Measurements from ENCODE around the gene MAPKBP1. TPM values are rescaled to one million over a fixed set of nuclear protein-coding genes. Genes with fewer than 3 reads are reported as not detected.

The MAPKBP1 gene
- total RNA-seq, 2 donors from 2014 or later = 30.6 to 53.2 TPM

DNA sequence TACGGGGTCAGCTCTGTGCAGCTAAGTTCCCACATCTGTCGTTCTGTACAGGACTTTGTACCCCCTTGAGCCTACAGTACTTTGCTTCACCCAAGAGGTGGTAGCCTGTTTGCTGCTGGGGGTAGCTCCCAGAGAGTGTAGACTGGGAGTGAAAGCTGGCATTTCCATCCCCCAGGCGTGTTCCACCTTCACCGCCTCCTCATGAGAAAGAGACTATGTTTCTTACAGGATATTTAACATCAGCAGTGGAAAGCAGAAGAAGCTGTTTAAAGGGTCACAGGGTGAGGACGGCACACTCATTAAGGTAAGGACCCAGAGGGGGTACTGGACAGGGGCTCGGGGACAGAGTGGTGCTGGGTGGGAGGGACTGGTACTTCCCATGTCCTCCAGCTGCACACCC lies 43.5 kb downstream of the MAPKBP1 start:
- no peak for DNase-seq (ENCODE audit: low spot score)
- no peak overlapping the region for H3K27ac Mint-ChIP-seq

DNA sequence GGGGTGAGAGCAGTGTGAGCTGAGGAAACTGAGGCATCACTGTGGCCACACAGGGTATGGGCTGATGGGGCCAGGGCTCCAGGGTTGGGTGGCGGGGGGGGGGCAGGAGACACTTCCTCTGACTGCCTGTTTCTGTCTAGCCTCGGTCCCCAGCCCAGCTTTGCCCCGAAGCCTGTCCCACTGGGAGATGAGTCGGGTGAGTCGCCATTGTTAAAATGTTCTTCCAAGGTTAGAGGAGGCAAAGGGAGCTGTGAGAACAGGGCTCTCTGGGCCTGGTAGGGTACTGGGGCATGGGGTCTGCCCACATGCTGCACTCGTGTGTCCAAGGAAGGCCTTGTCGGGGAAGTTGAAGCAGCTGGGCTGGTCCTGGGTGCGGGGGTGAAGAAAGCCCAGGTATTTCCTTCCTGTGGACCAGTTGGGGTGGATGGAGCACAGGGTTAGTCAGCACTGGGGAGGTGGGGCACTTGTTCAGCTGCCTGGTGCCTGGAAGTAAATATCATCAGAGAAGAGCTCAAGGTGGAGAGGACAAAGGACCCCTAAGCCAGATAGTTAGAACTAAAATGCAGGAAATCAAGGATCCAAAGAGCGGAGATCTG lies 45.3 kb downstream of the MAPKBP1 start:
- H3K4me1 Mint-ChIP-seq (ENCODE audit: low read depth in 2 of 2) = no peaks in the 10 kb centered on the region
- H3K36me3 Mint-ChIP-seq = peaks cover 5% of the 10 kb centered on the region
- no peak overlapping the region for H3K4me3 Mint-ChIP-seq
- no peak for ATAC-seq
- H3K9me3 Mint-ChIP-seq = no peaks in the 10 kb centered on the region
- no peak overlapping the region for H3K27ac Mint-ChIP-seq
- H3K27me3 Mint-ChIP-seq = no peaks in the 10 kb centered on the region
- no peak for DNase-seq (ENCODE audit: low spot score)

More for the DNA sequence above, 43.5 kb downstream of the MAPKBP1 start:
- peaks cover 5% of the 10 kb centered on the region for H3K36me3 Mint-ChIP-seq
- no peaks in the 10 kb centered on the region for H3K4me1 Mint-ChIP-seq (ENCODE audit: low read depth in 2 of 2)
- no peak overlapping the region for H3K4me3 Mint-ChIP-seq
- no peaks in the 10 kb centered on the region for H3K9me3 Mint-ChIP-seq
- ATAC-seq = no peak
- H3K27me3 Mint-ChIP-seq = no peaks in the 10 kb centered on the region

DNA sequence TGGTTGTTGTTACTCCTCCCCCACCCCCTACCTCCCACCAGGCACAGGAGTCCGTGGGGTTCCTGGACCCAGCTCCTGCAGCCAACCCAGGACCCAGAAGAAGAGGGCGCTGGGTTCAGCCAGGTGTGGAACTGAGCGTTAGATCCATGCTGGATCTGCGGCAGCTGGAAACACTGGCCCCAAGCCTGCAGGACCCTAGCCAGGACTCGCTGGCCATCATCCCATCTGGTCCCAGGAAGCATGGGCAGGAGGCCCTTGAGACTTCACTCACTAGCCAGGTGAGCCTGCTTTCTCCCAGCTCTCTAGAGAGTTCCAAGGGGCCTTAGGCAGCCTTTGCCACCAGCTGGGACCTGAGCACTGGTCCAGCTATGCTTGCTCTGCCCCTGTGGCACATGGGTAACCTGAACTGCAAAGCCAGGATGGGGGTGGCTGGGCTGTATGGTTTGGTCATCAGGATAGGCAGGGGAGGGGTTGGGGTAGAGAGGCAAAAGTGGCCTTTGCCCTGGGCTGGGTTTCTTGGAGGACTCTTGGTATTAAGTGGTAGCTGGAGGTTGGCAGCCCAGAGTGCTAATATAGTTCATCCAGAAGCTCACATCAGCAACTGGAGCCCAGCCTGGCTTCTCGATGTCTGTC lies 46.6 kb downstream of the MAPKBP1 start:
- ATAC-seq (no peak), DNase-seq (ENCODE audit: low spot score) (no peak)
- H3K27ac Mint-ChIP-seq = no peak overlapping the region
- no peak overlapping the region for H3K4me3 Mint-ChIP-seq
- no peaks in the 10 kb centered on the region for H3K27me3 Mint-ChIP-seq
- H3K36me3 Mint-ChIP-seq = peaks cover 3% of the 10 kb centered on the region
- no peaks in the 10 kb centered on the region for H3K9me3 Mint-ChIP-seq
- H3K4me1 Mint-ChIP-seq (ENCODE audit: low read depth in 2 of 2) = no peaks in the 10 kb centered on the region

DNA sequence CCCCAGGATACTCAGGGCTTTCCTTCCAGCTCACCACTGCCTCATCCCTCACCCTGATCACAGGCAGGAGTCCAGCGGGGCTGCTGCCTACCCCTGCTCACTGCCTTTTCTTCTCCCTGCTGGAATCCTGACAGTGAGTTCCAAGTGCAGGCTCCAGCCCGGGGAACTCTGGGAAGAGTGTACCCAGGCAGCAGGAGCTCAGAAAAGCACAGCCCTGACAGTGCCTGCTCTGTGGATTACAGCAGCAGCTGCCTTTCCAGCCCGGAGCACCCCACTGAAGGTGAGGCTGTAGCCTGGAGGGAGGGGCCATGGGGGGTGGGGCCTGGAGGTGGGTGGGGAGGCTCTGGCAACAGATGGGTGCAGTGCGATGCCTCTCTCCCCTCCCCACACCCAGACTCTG lies 47.5 kb downstream of the MAPKBP1 start:
- Mint-ChIP-seq H3K9me3 (no peaks in the 10 kb centered on the region), H3K4me1 (ENCODE audit: low read depth in 2 of 2) (peaks cover 0 to 5% of the 10 kb centered on the region in 2 donors), H3K36me3 (no peaks in the 10 kb centered on the region), H3K27ac (no peak overlapping the region), H3K4me3 (no peak overlapping the region), H3K27me3 (no peaks in the 10 kb centered on the region)
- ATAC-seq (no peak), DNase-seq (ENCODE audit: low spot score) (no peak)

DNA sequence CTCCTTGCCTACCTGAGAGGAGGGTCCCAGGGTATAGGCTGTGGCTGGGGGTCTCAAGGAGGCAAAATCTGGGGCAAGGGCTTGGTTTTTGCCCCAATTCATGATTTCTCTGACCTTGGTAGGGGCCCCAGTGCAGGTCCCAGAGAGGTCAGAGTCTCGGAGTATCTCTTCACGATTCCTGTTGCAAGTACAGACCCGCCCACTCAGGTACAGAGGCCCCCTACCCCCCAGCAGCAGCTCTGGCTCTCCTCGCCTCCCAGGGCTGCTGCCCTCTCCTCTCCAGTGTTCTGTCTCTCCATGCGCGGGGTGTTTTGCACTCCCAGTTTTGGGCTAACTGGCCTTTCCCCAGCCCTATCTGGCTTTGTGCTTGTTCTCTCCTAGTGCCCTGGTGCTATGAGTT lies 48.2 kb downstream of the MAPKBP1 start:
- DNase-seq (ENCODE audit: low spot score) = no peak
- Mint-ChIP-seq H3K4me1 (ENCODE audit: low read depth in 2 of 2) (peaks cover 0 to 5% of the 10 kb centered on the region in 2 donors), H3K36me3 (no peaks in the 10 kb centered on the region), H3K27me3 (no peaks in the 10 kb centered on the region), H3K9me3 (no peaks in the 10 kb centered on the region), H3K4me3 (no peak overlapping the region), H3K27ac (no peak overlapping the region)
- ATAC-seq = no peak

DNA sequence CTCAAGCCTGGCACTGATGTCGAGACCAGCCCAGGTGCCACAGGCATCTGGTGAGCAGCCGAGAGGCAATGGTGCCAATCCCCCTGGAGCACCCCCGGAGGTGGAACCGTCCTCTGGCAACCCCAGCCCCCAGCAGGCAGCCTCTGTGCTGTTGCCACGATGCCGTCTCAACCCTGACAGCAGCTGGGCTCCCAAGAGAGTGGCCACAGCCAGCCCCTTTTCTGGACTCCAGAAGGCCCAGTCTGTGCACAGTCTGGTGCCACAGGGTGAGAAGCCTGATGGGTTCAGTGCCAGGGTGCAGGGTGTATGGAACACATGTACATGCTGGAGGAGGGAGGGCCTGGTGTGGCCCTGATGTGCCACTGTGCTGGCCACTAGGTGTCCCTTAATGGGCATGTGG lies 48.7 kb downstream of the MAPKBP1 start:
- no peak for ATAC-seq
- H3K27ac Mint-ChIP-seq = no peak overlapping the region

DNA sequence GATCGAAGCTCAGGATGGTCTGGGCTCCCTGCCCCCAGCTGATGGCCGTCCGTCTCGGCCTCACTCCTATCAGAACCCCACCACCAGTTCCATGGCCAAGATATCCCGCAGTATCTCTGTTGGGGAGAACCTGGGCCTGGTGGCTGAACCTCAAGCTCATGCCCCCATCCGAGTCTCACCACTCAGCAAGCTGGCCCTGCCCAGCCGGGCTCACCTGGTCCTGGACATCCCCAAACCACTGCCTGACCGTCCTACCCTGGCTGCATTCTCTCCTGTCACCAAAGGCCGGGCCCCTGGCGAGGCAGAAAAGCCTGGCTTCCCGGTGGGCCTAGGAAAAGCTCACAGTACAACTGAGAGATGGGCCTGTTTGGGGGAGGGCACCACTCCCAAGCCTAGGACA lies 49.2 kb downstream of the MAPKBP1 start:
- ATAC-seq (no peak), DNase-seq (ENCODE audit: low spot score) (no peak)
- H3K36me3 Mint-ChIP-seq = no peaks in the 10 kb centered on the region
- no peaks in the 10 kb centered on the region for H3K27me3 Mint-ChIP-seq
- no peak overlapping the region for H3K27ac Mint-ChIP-seq
- H3K9me3 Mint-ChIP-seq = no peaks in the 10 kb centered on the region
- no peak overlapping the region for H3K4me3 Mint-ChIP-seq
- H3K4me1 Mint-ChIP-seq (ENCODE audit: low read depth in 2 of 2) = peaks cover 3 to 11% of the 10 kb centered on the region in 2 donors

More for the DNA sequence above, 48.7 kb downstream of the MAPKBP1 start:
- no peak for DNase-seq (ENCODE audit: low spot score)
- Mint-ChIP-seq H3K36me3 (no peaks in the 10 kb centered on the region), H3K27me3 (no peaks in the 10 kb centered on the region), H3K9me3 (no peaks in the 10 kb centered on the region), H3K4me1 (ENCODE audit: low read depth in 2 of 2) (peaks cover 0 to 9% of the 10 kb centered on the region in 2 donors), H3K4me3 (no peak overlapping the region)

DNA sequence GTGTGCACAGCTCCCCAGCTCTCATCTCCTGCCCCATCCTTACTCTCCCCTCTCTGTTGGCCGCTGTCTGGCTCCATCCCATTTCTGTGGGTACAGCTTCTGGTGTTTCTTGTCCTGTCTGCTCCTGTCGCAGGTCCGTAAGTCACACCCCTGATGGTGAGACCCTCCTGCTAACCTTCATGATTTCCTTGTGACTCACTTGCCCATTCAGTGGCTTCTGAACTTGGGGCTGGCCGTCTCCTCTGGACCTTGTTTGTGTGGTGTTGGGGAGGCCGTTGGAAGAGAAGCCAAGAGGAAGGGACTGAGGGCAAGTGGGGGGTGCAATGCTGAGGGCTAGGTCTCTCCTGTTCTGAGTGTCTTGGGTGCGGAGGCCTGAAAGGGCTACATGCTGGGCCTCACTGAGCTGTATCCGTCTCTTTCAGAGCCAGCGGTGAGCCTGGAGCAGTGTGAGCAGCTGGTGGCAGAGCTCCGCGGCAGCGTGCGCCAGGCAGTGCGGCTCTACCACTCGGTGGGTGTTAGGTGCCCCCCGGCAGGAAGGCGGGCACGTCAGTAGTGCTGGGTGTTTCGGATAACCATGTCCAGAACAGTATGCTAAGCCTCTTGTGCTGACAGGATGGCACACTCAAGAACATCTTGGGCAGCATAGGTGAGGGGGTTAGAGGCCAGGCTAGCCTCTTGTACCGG lies 49.9 kb downstream of the MAPKBP1 start:
- Mint-ChIP-seq H3K27me3 (no peaks in the 10 kb centered on the region), H3K27ac (no peak overlapping the region), H3K4me1 (ENCODE audit: low read depth in 2 of 2) (peaks cover 10 to 16% of the 10 kb centered on the region in 2 donors), H3K9me3 (no peaks in the 10 kb centered on the region), H3K4me3 (no peak overlapping the region), H3K36me3 (no peaks in the 10 kb centered on the region)
- no peak for DNase-seq (ENCODE audit: low spot score)
- no peak for ATAC-seq

DNA sequence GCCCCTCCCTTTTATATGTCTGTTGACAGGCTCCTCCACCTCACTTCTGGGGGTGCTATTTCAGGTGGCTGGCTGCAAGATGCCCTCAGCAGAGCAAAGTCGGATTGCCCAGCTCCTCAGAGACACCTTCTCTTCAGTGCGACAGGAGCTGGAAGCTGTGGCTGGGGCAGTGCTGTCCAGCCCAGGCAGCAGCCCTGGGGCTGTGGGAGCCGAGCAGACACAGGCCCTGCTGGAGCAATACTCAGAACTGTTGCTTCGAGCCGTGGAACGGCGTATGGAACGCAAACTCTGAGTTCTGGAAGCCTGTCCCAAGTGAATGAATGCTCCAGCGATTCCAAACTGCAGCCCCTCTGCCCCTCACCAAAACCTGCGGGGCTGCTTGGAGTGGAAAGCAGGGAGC lies 50.9 kb downstream of the MAPKBP1 start:
- H3K9me3 Mint-ChIP-seq = no peaks in the 10 kb centered on the region
- no peaks in the 10 kb centered on the region for H3K36me3 Mint-ChIP-seq
- H3K4me3 Mint-ChIP-seq = no peak overlapping the region
- ATAC-seq (no peak), DNase-seq (ENCODE audit: low spot score) (no peak)
- H3K4me1 Mint-ChIP-seq (ENCODE audit: low read depth in 2 of 2) = peaks cover 10 to 16% of the 10 kb centered on the region in 2 donors
- H3K27me3 Mint-ChIP-seq = no peaks in the 10 kb centered on the region
- no peak overlapping the region for H3K27ac Mint-ChIP-seq

DNA sequence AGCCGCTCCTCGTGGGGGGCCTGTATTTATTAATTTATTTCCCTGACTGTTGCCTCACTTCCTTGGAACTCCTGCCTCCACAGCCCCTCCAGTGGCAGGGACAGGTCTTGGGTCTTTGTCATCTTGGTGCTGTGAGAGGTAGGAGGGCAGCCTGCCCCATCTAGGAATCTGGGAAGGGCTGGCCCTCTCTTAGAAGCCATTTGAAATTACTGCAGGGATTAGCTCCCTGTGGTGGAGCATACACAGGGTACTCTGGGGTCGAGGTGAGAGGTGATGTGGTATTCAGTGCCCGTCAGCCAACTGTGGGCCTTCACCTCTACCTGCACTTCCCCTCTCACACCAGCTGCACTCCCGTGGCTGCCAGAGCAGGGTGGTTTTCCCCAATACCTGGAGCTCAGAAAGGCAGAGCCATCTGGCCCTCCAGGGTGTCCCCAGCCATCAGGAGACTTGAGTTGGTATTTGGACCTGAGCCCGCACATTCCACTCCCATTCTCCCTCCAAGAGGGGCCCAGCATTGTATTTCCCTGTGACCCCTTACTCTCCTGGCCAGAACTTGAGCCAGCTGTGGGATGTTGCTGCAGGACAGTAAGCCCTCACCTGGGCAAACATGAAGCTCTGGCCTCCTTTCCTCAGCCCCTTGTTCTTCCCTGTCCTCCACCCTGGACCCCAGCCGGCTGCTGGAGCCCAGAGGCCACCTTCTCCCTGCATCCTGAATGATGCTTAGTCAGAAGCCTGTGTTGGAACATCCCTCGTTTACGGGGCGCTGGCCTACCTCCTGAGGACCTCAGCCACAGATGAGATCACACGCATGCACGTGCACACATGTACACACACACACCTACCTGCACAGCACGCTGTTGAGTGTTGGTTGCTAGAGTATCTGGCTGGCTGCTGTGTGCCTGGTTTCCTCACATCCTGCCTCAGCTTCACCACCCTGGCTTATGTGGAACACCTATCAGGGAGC lies 51.6 kb downstream of the MAPKBP1 start:
- ATAC-seq = no peak

DNA sequence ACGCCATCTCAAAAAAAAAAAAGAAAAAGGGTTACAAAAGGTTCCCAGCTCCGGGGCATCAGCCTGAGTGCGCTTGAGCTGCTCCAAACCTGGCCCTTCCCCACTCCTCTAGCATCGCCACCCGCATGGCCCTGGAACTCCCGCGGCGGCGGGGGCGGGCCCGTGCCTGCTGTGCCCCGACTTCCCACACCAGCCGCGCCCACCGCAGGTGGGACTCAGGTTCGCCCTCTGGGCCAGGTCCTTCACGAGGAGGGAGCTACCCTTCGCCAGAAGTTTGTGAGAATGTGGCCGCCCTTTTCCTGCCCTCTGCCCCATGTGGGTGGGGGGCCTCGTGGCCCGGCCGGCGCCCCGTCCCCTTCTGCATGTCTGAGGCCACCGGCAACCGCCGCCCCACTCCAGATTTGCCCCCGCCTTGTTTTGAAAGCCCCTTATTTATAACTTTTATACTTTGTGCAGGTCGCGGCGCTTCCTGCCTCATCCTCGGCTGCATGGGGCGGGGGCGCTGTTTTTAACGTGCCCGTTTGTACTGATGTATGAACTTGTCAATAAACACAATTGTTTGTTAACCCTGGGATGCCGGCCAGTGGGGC lies 53.1 kb downstream of the MAPKBP1 start:
- Mint-ChIP-seq H3K27me3 (no peaks in the 10 kb centered on the region), H3K27ac (no peak overlapping the region), H3K4me3 (peak overlapping the region; percentile 90), H3K4me1 (ENCODE audit: low read depth in 2 of 2) (peaks cover 19 to 24% of the 10 kb centered on the region in 2 donors), H3K36me3 (no peaks in the 10 kb centered on the region), H3K9me3 (no peaks in the 10 kb centered on the region)
- ATAC-seq (peak; percentile 0 to 4), DNase-seq (ENCODE audit: low spot score) (no peak)

More for the DNA sequence above, 51.6 kb downstream of the MAPKBP1 start:
- DNase-seq (ENCODE audit: low spot score) = no peak
- Mint-ChIP-seq H3K27ac (peak overlapping the region in 1 of 2 donors; percentile 86), H3K27me3 (no peaks in the 10 kb centered on the region), H3K4me3 (peak overlapping the region; percentile 63), H3K36me3 (no peaks in the 10 kb centered on the region), H3K4me1 (ENCODE audit: low read depth in 2 of 2) (peaks cover 10 to 17% of the 10 kb centered on the region in 2 donors), H3K9me3 (no peaks in the 10 kb centered on the region)

DNA sequence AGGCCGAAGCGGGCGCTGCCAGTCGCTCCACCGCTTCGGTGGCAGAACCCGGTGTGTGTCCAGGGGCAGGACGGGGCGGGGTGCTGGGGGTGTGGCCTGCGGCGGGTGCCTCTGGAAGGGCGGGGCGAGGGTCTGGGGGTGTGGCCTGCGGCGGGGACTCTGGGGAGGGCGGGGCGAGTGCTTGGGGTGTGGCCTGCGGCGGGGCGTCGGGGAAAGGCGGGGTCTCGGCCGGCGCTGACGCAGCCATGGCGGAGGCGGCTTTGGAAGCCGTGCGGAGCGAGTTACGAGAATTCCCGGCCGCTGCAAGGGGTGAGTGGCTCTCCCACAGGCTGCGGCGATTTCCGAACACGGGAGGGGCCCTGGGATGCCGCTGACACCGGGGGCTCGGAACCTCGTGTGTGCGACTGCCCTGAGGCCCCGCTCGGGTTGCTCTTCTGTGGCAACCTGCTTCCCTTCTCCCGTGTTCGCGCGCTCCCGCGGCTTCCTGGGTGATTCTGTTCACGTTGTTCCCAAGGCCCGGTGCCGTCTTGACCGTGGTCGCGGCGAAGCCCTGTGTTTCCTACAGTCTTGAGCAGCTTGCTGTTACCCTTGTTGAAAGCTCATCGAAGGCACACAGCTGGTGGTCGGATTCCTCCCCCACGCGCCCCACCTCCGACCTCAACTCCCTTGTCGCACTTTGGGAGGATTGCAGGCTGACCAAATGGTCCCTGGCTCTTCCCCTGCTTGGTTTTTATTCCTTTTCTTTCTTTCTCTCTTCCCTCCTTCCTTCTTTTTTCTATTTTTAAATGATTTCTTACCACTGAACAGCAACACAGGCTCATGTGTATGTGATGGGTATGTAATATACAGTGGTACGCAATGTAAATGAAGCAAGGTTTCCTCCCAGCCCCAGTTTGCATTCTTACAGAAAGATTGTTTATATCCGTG lies 53.9 kb downstream of the MAPKBP1 start, which contains the start of gene JMJD7:
Gene JMJD7 (plus strand): TSS at position 213 of the 927 bp plus-strand sequence. CDS start 33 bp downstream, at position 246.
- no peaks in the 10 kb centered on the region for H3K9me3 Mint-ChIP-seq
- H3K27ac Mint-ChIP-seq = peak within 1 kb of the TSS; percentile 48 to 89
- peak; percentile 94 for DNase-seq (ENCODE audit: low spot score)
- H3K4me3 Mint-ChIP-seq = peak within 1 kb of the TSS; percentile 90
- H3K36me3 Mint-ChIP-seq = no peaks in the 10 kb centered on the region
- H3K27me3 Mint-ChIP-seq = no peaks in the 10 kb centered on the region
- peak; percentile 98 to 99 for ATAC-seq
- peaks cover 25 to 31% of the 10 kb centered on the region in 2 donors for H3K4me1 Mint-ChIP-seq (ENCODE audit: low read depth in 2 of 2)

Measured in natural killer cell treated with Interleukin-12 subunit alpha and Interleukin-12 subunit beta and Interleukin-15 and Interleukin-18, amount 100 ng/mL, for 72 hours (primary cell).